Skeletal muscle cell (primary cell): ENCODE data around the gene CCDC122.
A peak's percentile ranks its signal among the peaks of the same experiment; 100 is the strongest.
"Not testable (repeated sequence)": the region's sequence is repeated elsewhere in the genome, so short reads cannot be mapped to it uniquely, and the experiment has no call there.

Experiments
- DNase-seq: peaks from one replicate; pipeline ENCODE4 v3.0.0-alpha.2; 2010; ENCODE audit warnings: low read depth
- H3K4me3 ChIP-seq: 2 replicates; pipeline ENCODE4 v1.5.1; 2011; ENCODE audit warnings: low read depth, mild to moderate bottlenecking, control low read depth, low read length, moderate library complexity

Gene CCDC122

GRCh38 chr13:43879755-43880181, 228 bp upstream of the CCDC122 start, which contains the start of gene LACC1:
LACC1 (plus strand) TSS chr13:43879904; CDS start chr13:43880986, 1,082 bp downstream.
- peak within 1 kb of the TSS; percentile 73 for H3K4me3 ChIP-seq
- no peak for DNase-seq

GRCh38 chr13:43877766-43878165, 1.8 kb downstream of the CCDC122 start:
- DNase-seq: no peak
- no peak overlapping the region for H3K4me3 ChIP-seq

- no peak for DNase-seq
- H3K4me3 ChIP-seq: no peak overlapping the region
Observed at GRCh38 chr13:43877326-43877725, 2.2 kb downstream of the CCDC122 start.

GRCh38 chr13:43876366-43876765, 3.2 kb downstream of the CCDC122 start:
- DNase-seq: no peak
- no peak overlapping the region for H3K4me3 ChIP-seq

GRCh38 chr13:43874504-43875092, 4.9 kb downstream of the CCDC122 start:
- no peak for DNase-seq
- H3K4me3 ChIP-seq: no peak overlapping the region

- no peak overlapping the region for H3K4me3 ChIP-seq
Observed at GRCh38 chr13:43872181-43872580, 7.4 kb downstream of the CCDC122 start.

GRCh38 chr13:43865892-43866291, 13.6 kb downstream of the CCDC122 start:
- peak; percentile 64 for DNase-seq
- H3K4me3 ChIP-seq: no peak overlapping the region

More at GRCh38 chr13:43872181-43872580, 7.4 kb downstream of the CCDC122 start:
- no peak for DNase-seq

- no peak overlapping the region for H3K4me3 ChIP-seq
- DNase-seq: no peak
Observed at GRCh38 chr13:43864921-43865320, 14.6 kb downstream of the CCDC122 start.

GRCh38 chr13:43861863-43862262, 17.7 kb downstream of the CCDC122 start:
- no peak for DNase-seq
- H3K4me3 ChIP-seq: no peak overlapping the region

- DNase-seq: no peak
- H3K4me3 ChIP-seq: no peak overlapping the region
Observed at GRCh38 chr13:43852923-43853404, 26.6 kb downstream of the CCDC122 start.

- DNase-seq: no peak
- H3K4me3 ChIP-seq: no peak overlapping the region
Observed at GRCh38 chr13:43850873-43851272, 28.7 kb downstream of the CCDC122 start.

GRCh38 chr13:43848001-43848649, 31.4 kb downstream of the CCDC122 start:
- peak; percentile 77 for DNase-seq
- no peak overlapping the region for H3K4me3 ChIP-seq

- no peak overlapping the region for H3K4me3 ChIP-seq
- peak; percentile 44 for DNase-seq
Observed at GRCh38 chr13:43846496-43847158, 32.9 kb downstream of the CCDC122 start.

- no peak overlapping the region for H3K4me3 ChIP-seq
- DNase-seq: no peak
Observed at GRCh38 chr13:43838909-43839308, 40.6 kb downstream of the CCDC122 start.

GRCh38 chr13:43835701-43836100, 43.8 kb downstream of the CCDC122 start:
- H3K4me3 ChIP-seq: no peak overlapping the region
- DNase-seq: no peak

GRCh38 chr13:43831088-43831487, 48.5 kb downstream of the CCDC122 start:
- peak; percentile 69 for DNase-seq
- H3K4me3 ChIP-seq: no peak overlapping the region

GRCh38 chr13:43830497-43830881, 49.1 kb downstream of the CCDC122 start:
- DNase-seq: peak; percentile 87
- no peak overlapping the region for H3K4me3 ChIP-seq

GRCh38 chr13:43824656-43825055, 54.9 kb downstream of the CCDC122 start:
- not testable (repeated sequence) for DNase-seq, H3K4me3 ChIP-seq

GRCh38 chr13:43822969-43823368, 56.6 kb downstream of the CCDC122 start:
- H3K4me3 ChIP-seq: no peak overlapping the region
- DNase-seq: no peak

- no peak overlapping the region for H3K4me3 ChIP-seq
- no peak for DNase-seq
Observed at GRCh38 chr13:43816401-43816889, 63.1 kb downstream of the CCDC122 start.
